PC-3 (cell line): ENCODE data around the gene ASCC3.

Experiments
- EZH2 ChIP-seq: fragments of 300-600 bp; sonication (generic); IDR thresholded peaks from one replicate; pipeline ENCODE4 v1.6.1; 2017; ENCODE audit warnings: antibody characterized with exemption, mild to moderate bottlenecking, low read length; ENCODE audit not compliant: unreplicated experiment
- EZH2phosphoT487 ChIP-seq: fragments of 300-600 bp; sonication (generic); IDR thresholded peaks from 2 replicates; pipeline ENCODE4 v1.6.1; 2018; ENCODE audit warnings: mild to moderate bottlenecking, antibody characterized with exemption, low read length, borderline replicate concordance
- TF ChIP-seq, protein P1 (sequence below): fragments of 300-600 bp; sonication (generic); conservative IDR thresholded peaks from 2 replicates; pipeline ENCODE4 v1.5.1; 2017; ENCODE audit warnings: antibody characterized with exemption, low read depth, mild to moderate bottlenecking, low read length

DNA sequence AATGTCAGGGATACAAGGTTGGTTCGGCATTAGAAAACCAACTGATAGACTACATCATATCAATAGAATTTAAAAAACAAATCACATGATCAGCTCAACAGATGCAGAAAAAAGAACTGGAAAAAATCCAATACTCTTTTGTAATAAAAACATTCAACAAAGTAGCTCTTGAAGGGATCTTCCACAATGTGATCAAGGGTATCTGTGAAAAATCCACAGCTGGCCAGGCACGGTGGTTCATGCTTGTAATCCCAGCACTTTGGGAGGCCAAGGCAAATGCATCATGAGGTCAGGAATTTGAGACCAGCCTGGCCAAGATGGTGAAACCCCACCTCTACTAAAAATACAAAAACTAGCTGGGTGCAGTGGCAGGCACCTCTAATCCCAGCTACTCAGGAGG is 63.1 kb downstream of the ASCC3 start:
- TF ChIP-seq, protein P1, sequence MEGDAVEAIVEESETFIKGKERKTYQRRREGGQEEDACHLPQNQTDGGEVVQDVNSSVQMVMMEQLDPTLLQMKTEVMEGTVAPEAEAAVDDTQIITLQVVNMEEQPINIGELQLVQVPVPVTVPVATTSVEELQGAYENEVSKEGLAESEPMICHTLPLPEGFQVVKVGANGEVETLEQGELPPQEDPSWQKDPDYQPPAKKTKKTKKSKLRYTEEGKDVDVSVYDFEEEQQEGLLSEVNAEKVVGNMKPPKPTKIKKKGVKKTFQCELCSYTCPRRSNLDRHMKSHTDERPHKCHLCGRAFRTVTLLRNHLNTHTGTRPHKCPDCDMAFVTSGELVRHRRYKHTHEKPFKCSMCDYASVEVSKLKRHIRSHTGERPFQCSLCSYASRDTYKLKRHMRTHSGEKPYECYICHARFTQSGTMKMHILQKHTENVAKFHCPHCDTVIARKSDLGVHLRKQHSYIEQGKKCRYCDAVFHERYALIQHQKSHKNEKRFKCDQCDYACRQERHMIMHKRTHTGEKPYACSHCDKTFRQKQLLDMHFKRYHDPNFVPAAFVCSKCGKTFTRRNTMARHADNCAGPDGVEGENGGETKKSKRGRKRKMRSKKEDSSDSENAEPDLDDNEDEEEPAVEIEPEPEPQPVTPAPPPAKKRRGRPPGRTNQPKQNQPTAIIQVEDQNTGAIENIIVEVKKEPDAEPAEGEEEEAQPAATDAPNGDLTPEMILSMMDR = no peak
- TF ChIP-seq EZH2 (no peak), EZH2phosphoT487 (no peak)
